Hematopoietic multipotent progenitor cell treated with erythropoietin and hydrocortisone succinate and interleukin-3 and kit ligand, for 8 days (in vitro differentiated cells): ENCODE results near the gene TRIM58.

ENCODE experiments used
- DNase-seq: peaks from one replicate; pipeline ENCODE4 v3.0.0-alpha.2; 2015

TRIM58 gene

DNA sequence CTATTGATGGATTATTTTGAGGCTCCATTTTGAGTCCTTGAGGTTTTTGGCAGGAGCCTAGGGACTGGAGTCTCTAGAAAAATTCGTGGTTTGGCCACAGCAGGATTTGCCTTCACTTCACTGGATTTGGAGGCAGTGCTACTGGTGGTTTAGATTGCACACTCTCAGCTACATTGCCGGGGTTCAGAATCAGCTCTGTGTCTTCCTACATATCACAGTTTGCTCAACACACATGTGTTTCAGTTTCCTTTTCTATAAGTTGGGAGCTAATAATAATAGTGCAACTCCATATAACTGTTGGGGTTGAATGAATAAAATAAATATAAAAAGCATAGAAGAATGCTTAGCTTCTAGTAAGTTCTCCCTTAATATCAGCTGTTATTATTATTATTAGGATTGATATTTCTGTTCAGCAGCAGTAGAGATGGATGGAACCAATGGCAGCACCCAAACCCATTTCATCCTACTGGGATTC is 38.2 kb downstream of the TRIM58 start, which contains the start of gene OR2W3:
Gene OR2W3 (plus strand): TSS at position 425 of the 475 bp plus-strand sequence. CDS start 0 bp downstream, at position 425.
- DNase-seq: no peak

DNA sequence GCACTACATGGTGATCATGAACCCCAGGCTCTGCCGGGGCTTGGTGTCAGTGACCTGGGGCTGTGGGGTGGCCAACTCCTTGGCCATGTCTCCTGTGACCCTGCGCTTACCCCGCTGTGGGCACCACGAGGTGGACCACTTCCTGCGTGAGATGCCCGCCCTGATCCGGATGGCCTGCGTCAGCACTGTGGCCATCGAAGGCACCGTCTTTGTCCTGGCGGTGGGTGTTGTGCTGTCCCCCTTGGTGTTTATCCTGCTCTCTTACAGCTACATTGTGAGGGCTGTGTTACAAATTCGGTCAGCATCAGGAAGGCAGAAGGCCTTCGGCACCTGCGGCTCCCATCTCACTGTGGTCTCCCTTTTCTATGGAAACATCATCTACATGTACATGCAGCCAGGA is 39.0 kb downstream of the TRIM58 start:
- no peak for DNase-seq

DNA sequence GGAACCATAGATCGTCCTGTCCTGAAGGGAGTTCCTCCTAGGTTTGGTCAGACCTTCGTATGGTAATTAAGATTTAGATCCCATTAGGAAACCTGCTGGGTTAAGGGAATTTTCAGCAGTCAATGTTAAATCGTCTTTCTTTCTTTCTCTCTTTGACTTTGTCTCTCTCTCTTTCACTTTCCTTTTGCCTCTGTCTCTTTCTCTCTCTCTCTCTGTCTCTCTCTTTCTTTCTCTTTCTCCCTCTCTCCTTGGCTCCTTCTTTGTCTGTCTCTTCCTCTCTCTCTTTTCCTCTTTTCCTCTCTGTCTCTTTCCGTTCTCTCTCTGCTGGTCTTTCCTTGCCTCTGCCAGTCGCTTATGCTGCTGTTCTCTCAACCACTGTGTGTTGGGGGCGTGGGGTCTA is 47.1 kb downstream of the TRIM58 start:
- DNase-seq: no peak

GRCh38 chr1:247905181-247905580 is 48.2 kb downstream of the TRIM58 start:
- DNase-seq: peak; percentile 29

- peak; percentile 28 for DNase-seq
Observed at GRCh38 chr1:247905910-247906503, 49.0 kb downstream of the TRIM58 start.

DNA sequence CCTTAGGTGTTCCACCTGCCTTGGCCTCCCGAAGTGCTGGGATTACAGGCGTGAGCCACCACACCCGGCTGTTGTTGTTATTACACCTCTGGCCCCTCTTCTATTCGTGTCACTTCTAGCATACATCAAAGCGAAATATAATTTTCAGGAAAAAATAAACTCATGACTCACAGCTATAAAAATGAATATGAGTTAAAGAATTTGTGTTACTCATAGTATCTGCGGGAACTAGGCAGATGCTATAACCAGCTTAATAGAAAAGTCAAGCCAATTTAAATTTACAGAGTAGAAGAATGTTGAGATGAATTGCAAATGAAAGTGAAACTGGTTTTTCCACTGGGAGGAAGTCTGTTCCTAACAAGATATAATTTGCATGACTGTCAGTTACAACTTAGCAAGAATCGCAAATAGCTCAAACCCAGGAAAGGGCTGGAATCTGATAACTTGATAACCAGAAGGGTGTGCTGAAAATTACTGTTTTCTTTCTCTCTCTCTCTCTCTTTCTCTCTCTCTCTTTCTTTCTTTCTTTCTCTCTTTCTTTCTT is 49.6 kb downstream of the TRIM58 start:
- peak; percentile 95 for DNase-seq

GRCh38 chr1:247908766-247909165 is 51.8 kb downstream of the TRIM58 start:
- no peak for DNase-seq

DNA sequence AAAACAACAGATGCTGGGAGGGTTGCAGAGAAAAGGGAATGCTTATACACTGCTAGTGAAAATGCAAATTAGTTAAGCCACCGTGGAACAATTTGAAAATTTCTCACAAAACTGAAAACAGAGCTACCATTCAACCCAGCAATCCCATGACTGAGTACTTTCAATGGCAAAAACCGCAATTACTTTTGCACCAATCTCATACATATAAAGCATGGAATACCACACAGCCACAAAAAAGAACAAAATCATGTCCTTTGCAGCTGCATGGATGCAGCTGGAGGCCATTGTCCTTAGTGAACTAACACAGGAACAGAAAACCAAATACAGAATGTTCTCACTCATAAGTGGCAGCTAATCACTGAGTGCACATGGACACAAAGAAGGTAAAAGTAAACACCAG is 56.8 kb downstream of the TRIM58 start:
- DNase-seq: no peak

- no peak for DNase-seq
Observed at GRCh38 chr1:247914941-247915662, 58.1 kb downstream of the TRIM58 start.

- DNase-seq: no peak
Observed at GRCh38 chr1:247919952-247920351, 63.0 kb downstream of the TRIM58 start, which contains the start of gene OR2T8. Gene OR2T8, plus strand, starts transcription at chr1:247920252. Its CDS starts 766 bp downstream, at chr1:247921018.

DNA sequence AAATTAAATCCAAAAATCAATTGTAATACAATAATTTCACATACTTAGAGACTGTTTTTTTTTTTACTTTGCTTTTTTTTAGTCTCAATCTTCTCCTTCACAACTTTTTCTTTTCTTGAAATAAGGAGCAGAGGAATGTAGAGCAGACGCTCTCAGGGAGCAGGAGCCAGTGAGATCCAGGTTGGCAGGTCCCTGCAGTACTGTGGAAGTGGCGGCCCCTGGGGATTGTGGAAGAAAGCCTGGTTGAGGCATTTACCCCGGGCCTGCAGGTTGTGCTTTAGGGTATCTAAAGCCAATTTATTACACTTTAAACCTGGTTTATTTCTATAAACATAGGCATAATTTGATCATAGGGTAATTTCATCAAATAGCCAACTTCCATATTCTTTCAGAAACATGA is 67.0 kb downstream of the TRIM58 start:
- DNase-seq: no peak

DNA sequence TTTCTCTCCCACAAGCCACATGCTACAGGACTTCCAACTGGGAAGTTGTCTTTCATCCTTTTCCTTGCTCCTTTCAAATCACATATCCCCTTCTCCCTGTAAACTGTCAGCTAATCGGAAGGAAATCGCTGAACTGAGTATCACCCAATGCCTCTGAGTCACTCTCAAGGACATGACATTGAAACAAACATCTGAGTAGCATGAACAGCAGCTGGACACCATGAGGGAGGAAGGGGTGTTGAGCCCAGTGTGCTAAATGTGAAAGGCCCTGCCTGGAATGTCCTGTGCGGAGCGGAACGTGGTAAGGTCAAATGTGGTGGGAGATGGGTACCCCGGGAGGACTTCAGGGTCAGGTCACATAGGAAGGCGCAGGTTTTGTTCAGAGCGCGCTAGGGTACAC is 67.9 kb downstream of the TRIM58 start, which contains the start of gene OR2AJ1:
Gene OR2AJ1 (plus strand): TSS at position 22 of the 400 bp plus-strand sequence. CDS start 8,880 bp downstream, outside the sequence.
- no peak for DNase-seq
